A673 (cell line): Measurements from ENCODE around the gene RASSF1.

Source experiments
- CTCF ChIP-seq: fragments of 300-800, 200-600 bp; sonication (generic); conservative IDR thresholded peaks from 2 replicates; pipeline ENCODE4 v1.5.1; 2017; ENCODE audit warnings: low read depth, mild to moderate bottlenecking, antibody characterized with exemption, low read length, moderate library complexity, mixed read lengths
- EZH2 ChIP-seq: fragments of 200-600 bp; sonication (generic); IDR thresholded peaks from 2 replicates; pipeline ENCODE4 v1.6.1; 2017; ENCODE audit warnings: borderline replicate concordance, low read depth, mild to moderate bottlenecking, mixed read lengths, antibody characterized with exemption, low read length; ENCODE audit not compliant: poor library complexity, severe bottlenecking

- TF ChIP-seq CTCF (no peak), EZH2 (no peak)
These were observed 36.0 kb downstream of the RASSF1 start for GRCh38 chr3:50304601-50305000.
